GM12865 (cell line): Measurements from ENCODE around the gene ZC3HAV1.

Source experiments
- DNase-seq: peaks from one replicate; pipeline ENCODE4 v3.0.0; 2010; ENCODE audit warnings: low read depth
- H3K4me3 ChIP-seq: 2 replicates; pipeline ENCODE4 v1.5.1; 2011; ENCODE audit warnings: mild to moderate bottlenecking, low read depth, low read length, control low read depth
- TF ChIP-seq, protein P1 (sequence below): IDR thresholded peaks from 2 replicates; pipeline ENCODE4 v1.5.1; 2011; ENCODE audit warnings: low read length, control low read depth, low read depth, inconsistent platforms; ENCODE audit not compliant: insufficient read depth; ENCODE audit errors: missing control alignments

The ZC3HAV1 gene

DNA sequence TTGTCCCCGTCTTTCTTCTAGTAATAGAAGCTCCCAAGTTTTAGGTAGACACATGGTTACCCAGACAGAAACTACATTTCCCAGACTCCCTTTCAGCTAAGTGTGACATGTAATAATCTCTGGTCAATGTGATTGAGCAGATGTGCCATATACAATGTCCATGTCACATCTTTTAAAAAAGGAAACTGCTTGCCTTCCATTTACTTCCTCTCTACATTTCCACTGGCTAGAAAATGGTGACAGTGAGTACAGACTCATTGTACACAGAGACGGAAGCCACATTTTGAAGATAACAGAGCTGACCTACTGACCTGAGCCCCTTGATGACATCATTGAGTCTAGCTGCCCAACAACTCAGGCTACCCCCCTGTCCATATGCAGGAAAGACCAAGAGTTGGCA lies 21.3 kb downstream of the ZC3HAV1 start:
- DNase-seq: no peak
- TF ChIP-seq, protein P1, sequence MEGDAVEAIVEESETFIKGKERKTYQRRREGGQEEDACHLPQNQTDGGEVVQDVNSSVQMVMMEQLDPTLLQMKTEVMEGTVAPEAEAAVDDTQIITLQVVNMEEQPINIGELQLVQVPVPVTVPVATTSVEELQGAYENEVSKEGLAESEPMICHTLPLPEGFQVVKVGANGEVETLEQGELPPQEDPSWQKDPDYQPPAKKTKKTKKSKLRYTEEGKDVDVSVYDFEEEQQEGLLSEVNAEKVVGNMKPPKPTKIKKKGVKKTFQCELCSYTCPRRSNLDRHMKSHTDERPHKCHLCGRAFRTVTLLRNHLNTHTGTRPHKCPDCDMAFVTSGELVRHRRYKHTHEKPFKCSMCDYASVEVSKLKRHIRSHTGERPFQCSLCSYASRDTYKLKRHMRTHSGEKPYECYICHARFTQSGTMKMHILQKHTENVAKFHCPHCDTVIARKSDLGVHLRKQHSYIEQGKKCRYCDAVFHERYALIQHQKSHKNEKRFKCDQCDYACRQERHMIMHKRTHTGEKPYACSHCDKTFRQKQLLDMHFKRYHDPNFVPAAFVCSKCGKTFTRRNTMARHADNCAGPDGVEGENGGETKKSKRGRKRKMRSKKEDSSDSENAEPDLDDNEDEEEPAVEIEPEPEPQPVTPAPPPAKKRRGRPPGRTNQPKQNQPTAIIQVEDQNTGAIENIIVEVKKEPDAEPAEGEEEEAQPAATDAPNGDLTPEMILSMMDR: no peak
- H3K4me3 ChIP-seq: no peak overlapping the region

- no peak for DNase-seq
- TF ChIP-seq, protein P1: no peak
- H3K4me3 ChIP-seq: no peak overlapping the region
Measured at GRCh38 chr7:139087212-139087611, 22.3 kb downstream of the ZC3HAV1 start.

- no peak for DNase-seq
- H3K4me3 ChIP-seq: no peak overlapping the region
- TF ChIP-seq, protein P1: no peak
Measured at GRCh38 chr7:139086454-139086853, 23.1 kb downstream of the ZC3HAV1 start.

- no peak overlapping the region for H3K4me3 ChIP-seq
- TF ChIP-seq, protein P1: no peak
- no peak for DNase-seq
Measured at GRCh38 chr7:139084709-139085108, 24.8 kb downstream of the ZC3HAV1 start.

GRCh38 chr7:139081584-139081983 lies 27.9 kb downstream of the ZC3HAV1 start:
- TF ChIP-seq, protein P1: no peak
- H3K4me3 ChIP-seq: no peak overlapping the region

GRCh38 chr7:139080905-139081304 lies 28.6 kb downstream of the ZC3HAV1 start:
- TF ChIP-seq, protein P1: no peak
- no peak overlapping the region for H3K4me3 ChIP-seq
- no peak for DNase-seq

More at GRCh38 chr7:139081584-139081983, 27.9 kb downstream of the ZC3HAV1 start:
- DNase-seq: no peak

DNA sequence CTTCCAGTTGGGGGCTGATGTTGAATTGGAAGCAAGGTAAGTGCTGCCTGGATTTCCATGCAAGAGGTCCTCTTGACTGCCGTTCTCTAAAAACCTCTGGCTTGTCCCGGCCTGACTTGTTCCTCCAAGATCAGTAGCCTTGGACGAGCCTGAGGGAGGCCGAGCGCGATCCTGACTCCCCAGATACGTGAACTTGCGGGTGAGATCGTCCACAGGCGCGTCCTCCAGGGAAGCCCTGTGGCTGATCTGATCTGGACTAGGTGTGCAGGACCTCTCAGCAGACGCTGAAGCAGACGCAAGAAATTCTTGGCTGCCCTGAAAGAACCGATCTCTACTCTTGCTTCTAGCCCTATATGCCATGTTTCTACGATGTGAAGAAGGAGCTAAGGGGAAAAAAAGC lies 29.7 kb downstream of the ZC3HAV1 start:
- DNase-seq: no peak
- TF ChIP-seq, protein P1: no peak
- H3K4me3 ChIP-seq: no peak overlapping the region
